Measurements from ENCODE around the gene LATS1. TPM values are rescaled to one million over a fixed set of nuclear protein-coding genes. Genes with fewer than 3 reads are reported as not detected.
A peak's percentile ranks its signal among the peaks of the same experiment; 100 is the strongest.
"Not testable (repeated sequence)": the region's sequence is repeated elsewhere in the genome, so short reads cannot be mapped to it uniquely, and the experiment has no call there.

Gene LATS1
- total RNA-seq, 1 experiment from 2014 or later, result 15.4 TPM

- no TSS peak for BruUV-seq (replicated peaks)
- Histone ChIP-seq H3K9me2 (ENCODE audit: insufficient read depth) (no peaks in the 10 kb centered on the region), H2AFZ (no peak overlapping the region), H3K4me3 (peak overlapping the region; percentile 72; the same call in 1 of the 2 replicates), H3K79me2 (ENCODE audit: low read depth) (peaks cover 64% of the 10 kb centered on the region), H3K36me3 (ENCODE audit: low read depth) (no peaks in the 10 kb centered on the region), H3K4me1 (replicated peaks; ENCODE audit: insufficient read depth) (peaks cover 12% of the 10 kb centered on the region), H3K27ac (no peak overlapping the region), H3F3A (ENCODE audit: insufficient read depth, low read depth) (peaks cover 10% of the 10 kb centered on the region; the same call in 1 of the 2 replicates), H4K20me1 (ENCODE audit: insufficient read depth) (peaks cover 22% of the 10 kb centered on the region), H3K9me3 (ENCODE audit: insufficient read depth, low read depth) (no peaks in the 10 kb centered on the region), H3K27me3 (ENCODE audit: insufficient read depth, low read depth) (no peaks in the 10 kb centered on the region), H3K4me2 (peak overlapping the region; percentile 87)
- TF ChIP-seq CTCF (conservative IDR thresholded peaks at IDR 0.05), result no peak
- TF ChIP-seq EZH2 (IDR thresholded peaks at IDR 0.05; ENCODE audit: low read depth), result no peak
- intact Hi-C loops (cut with micrococcal nuclease; ENCODE audit: unreplicated experiment), result no loop called here
- POLR2A ChIA-PET (ENCODE audit: unreplicated experiment), result no interaction called here
- no peak for DNase-seq
- CTCF ChIA-PET, result no interaction called here
Observed at GRCh38 chr6:149751239-149751638, 33.3 kb upstream of the LATS1 start.

- no TSS peak for BruUV-seq (replicated peaks)
- DNase-seq, result peak; percentile 49 to 56
- H3F3A ChIP-seq (ENCODE audit: insufficient read depth, low read depth), result peaks cover 10% of the 10 kb centered on the region; the same call in 1 of the 2 replicates
- H3K79me2 ChIP-seq (ENCODE audit: low read depth), result peaks cover 67% of the 10 kb centered on the region
- intact Hi-C loops (cut with micrococcal nuclease; ENCODE audit: unreplicated experiment), result no loop called here
- peaks cover 16% of the 10 kb centered on the region for H3K4me1 ChIP-seq (replicated peaks; ENCODE audit: insufficient read depth)
- CTCF ChIA-PET, result no interaction called here
- H3K27ac ChIP-seq, result peak overlapping the region; percentile 38
- POLR2A ChIA-PET (ENCODE audit: unreplicated experiment), result interaction anchor here (0.5 kb wide), 1 partner anchor 45 kb away, joined by 4 read pairs; no protein-coding TSS in a partner anchor
- no peaks in the 10 kb centered on the region for H3K36me3 ChIP-seq (ENCODE audit: low read depth)
- peak overlapping the region; percentile 87 for H3K4me2 ChIP-seq
- peak overlapping the region; percentile 99 for H2AFZ ChIP-seq
- TF ChIP-seq EZH2 (IDR thresholded peaks at IDR 0.05; ENCODE audit: low read depth) (no peak), CTCF (conservative IDR thresholded peaks at IDR 0.05) (no peak)
- no peaks in the 10 kb centered on the region for H3K27me3 ChIP-seq (ENCODE audit: insufficient read depth, low read depth)
- peaks cover 18% of the 10 kb centered on the region for H4K20me1 ChIP-seq (ENCODE audit: insufficient read depth)
- peak overlapping the region; percentile 72 for H3K4me3 ChIP-seq
- no peaks in the 10 kb centered on the region for H3K9me2 ChIP-seq (ENCODE audit: insufficient read depth)
- no peaks in the 10 kb centered on the region for H3K9me3 ChIP-seq (ENCODE audit: insufficient read depth, low read depth)
Observed at GRCh38 chr6:149750136-149750609, 32.3 kb upstream of the LATS1 start.

- TF ChIP-seq EZH2 (IDR thresholded peaks at IDR 0.05; ENCODE audit: low read depth) (no peak), CTCF (conservative IDR thresholded peaks at IDR 0.05) (no peak)
- Histone ChIP-seq H2AFZ (peak within 1 kb of the TSS; percentile 99), H3K4me3 (peak within 1 kb of the TSS; percentile 72), H3K4me2 (peak within 1 kb of the TSS; percentile 87), H3K27ac (peak within 1 kb of the TSS; percentile 38), H3K9me3 (ENCODE audit: insufficient read depth, low read depth) (no peaks in the 10 kb centered on the region), H3K27me3 (ENCODE audit: insufficient read depth, low read depth) (no peaks in the 10 kb centered on the region), H3K9me2 (ENCODE audit: insufficient read depth) (no peaks in the 10 kb centered on the region), H3K36me3 (ENCODE audit: low read depth) (no peaks in the 10 kb centered on the region), H4K20me1 (ENCODE audit: insufficient read depth) (peaks cover 18% of the 10 kb centered on the region), H3K79me2 (ENCODE audit: low read depth) (peaks cover 66% of the 10 kb centered on the region), H3F3A (ENCODE audit: insufficient read depth, low read depth) (peaks cover 10% of the 10 kb centered on the region; the same call in 1 of the 2 replicates), H3K4me1 (replicated peaks; ENCODE audit: insufficient read depth) (peaks cover 16% of the 10 kb centered on the region)
- intact Hi-C loops (cut with micrococcal nuclease; ENCODE audit: unreplicated experiment), result loop anchor here (10.0 kb wide), 1 partner anchor 205 kb away; the partner anchor contains the start of gene PPIL4
- no TSS peak for BruUV-seq (replicated peaks)
- DNase-seq, result peak; percentile 76 to 87
- POLR2A ChIA-PET (ENCODE audit: unreplicated experiment), result interaction anchor here (0.6 kb wide), 1 partner anchor 989 kb away, joined by 5 read pairs; no protein-coding TSS in a partner anchor
- CTCF ChIA-PET, result no interaction called here
Observed at GRCh38 chr6:149749594-149750135, 31.8 kb upstream of the LATS1 start, which contains the start of gene PCMT1. Gene PCMT1, plus strand, starts transcription at chr6:149749741. Its CDS starts 161 bp downstream, at chr6:149749902.

- H3K9me3 ChIP-seq (ENCODE audit: insufficient read depth, low read depth); CTCF ChIA-PET; H3K9me2 ChIP-seq (ENCODE audit: insufficient read depth); H3K27me3 ChIP-seq (ENCODE audit: insufficient read depth, low read depth); H3K36me3 ChIP-seq (ENCODE audit: low read depth); DNase-seq: not testable (repeated sequence)
- peaks cover 13% of the 10 kb centered on the region for H4K20me1 ChIP-seq (ENCODE audit: insufficient read depth)
- peaks cover 16% of the 10 kb centered on the region for H3K4me1 ChIP-seq (replicated peaks; ENCODE audit: insufficient read depth)
- H3K4me2 ChIP-seq, result peak overlapping the region; percentile 87; the same call in 1 of the 2 replicates
- H2AFZ ChIP-seq, result peak overlapping the region; percentile 99; the same call in 1 of the 2 replicates
- POLR2A ChIA-PET (ENCODE audit: unreplicated experiment), result interaction anchor here (0.6 kb wide), 1 partner anchor 988 kb away, joined by 5 read pairs; no protein-coding TSS in a partner anchor
- H3F3A ChIP-seq (ENCODE audit: insufficient read depth, low read depth), result peaks cover 10% of the 10 kb centered on the region; the same call in 1 of the 2 replicates
- H3K79me2 ChIP-seq (ENCODE audit: low read depth), result peaks cover 66% of the 10 kb centered on the region
- H3K4me3 ChIP-seq, result peak overlapping the region; percentile 72
- TSS peak; percentile 82 for BruUV-seq (replicated peaks)
- intact Hi-C loops (cut with micrococcal nuclease; ENCODE audit: unreplicated experiment), result loop anchor here (10.0 kb wide), 1 partner anchor 204 kb away; the partner anchor contains the start of gene PPIL4
- H3K27ac ChIP-seq, result 0 out of 2 replicates have a peak overlapping the region, but pooled peaks have one; percentile 38
Observed at GRCh38 chr6:149749082-149749593, 31.2 kb upstream of the LATS1 start.
